MM.1S (cell line): Measurements from ENCODE around the gene CCND2.

Experiments
- CTCF ChIP-seq: fragments of 300-600 bp; sonication (generic); IDR thresholded peaks from 2 replicates; pipeline ENCODE4 v1.5.1; 2016; ENCODE audit warnings: antibody characterized with exemption, low read length, mixed read lengths
- EZH2 ChIP-seq: fragments of 300-600 bp; sonication (generic); optimal IDR thresholded peaks from 2 replicates; pipeline ENCODE3; 2017; ENCODE audit warnings: low read depth, mild to moderate bottlenecking, antibody characterized with exemption, low read length, mixed read lengths
- EZH2phosphoT487 ChIP-seq: fragments of 300-600 bp; sonication (generic); IDR thresholded peaks from 2 replicates; pipeline ENCODE4 v1.6.1; 2018; ENCODE audit warnings: antibody characterized with exemption, low read length

DNA sequence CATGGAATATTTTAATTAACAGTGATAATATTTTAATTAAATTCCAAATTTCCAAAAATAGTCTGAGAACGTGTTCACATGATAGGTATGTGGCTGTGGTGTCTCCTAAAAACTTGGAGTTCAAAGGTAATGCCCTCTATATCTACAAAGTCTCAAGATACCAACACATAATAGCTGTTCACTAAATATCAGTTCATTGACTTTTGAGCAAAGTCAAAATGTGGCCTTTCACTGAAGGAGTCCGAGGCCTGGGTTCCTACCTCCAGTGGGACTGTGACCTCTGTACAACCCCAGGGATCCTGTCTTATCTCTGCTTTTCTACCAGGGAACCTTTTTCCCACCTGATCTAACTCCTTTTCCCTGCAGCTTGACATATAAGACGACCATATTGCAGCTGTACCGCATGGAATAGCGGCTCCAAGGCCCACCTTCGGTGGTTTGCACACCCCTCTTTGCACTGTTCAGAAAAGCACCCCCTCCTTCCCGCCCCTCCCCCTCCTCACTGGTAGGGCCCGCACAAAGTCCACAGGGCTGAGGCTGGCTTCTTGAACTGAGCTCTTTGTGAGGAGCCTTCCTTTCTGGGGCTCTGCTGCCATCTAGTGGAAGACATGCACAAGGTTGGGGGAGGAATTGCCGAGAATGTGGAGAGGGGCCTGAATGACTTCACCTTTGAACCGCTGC, 3.1 kb downstream of the CCND2 start:
- TF ChIP-seq CTCF, result peak; percentile 85
- no peak for TF ChIP-seq EZH2phosphoT487
- no peak for TF ChIP-seq EZH2
